ENCODE data around the gene ARAP2.

Gene ARAP2

GRCh38 chr4:36026348-36026880 lies 217.9 kb downstream of the ARAP2 start:
- H3K4me3 ChIP-seq (ENCODE audit: low read depth, low read length) = no peak overlapping the region
- TF ChIP-seq, protein P1, sequence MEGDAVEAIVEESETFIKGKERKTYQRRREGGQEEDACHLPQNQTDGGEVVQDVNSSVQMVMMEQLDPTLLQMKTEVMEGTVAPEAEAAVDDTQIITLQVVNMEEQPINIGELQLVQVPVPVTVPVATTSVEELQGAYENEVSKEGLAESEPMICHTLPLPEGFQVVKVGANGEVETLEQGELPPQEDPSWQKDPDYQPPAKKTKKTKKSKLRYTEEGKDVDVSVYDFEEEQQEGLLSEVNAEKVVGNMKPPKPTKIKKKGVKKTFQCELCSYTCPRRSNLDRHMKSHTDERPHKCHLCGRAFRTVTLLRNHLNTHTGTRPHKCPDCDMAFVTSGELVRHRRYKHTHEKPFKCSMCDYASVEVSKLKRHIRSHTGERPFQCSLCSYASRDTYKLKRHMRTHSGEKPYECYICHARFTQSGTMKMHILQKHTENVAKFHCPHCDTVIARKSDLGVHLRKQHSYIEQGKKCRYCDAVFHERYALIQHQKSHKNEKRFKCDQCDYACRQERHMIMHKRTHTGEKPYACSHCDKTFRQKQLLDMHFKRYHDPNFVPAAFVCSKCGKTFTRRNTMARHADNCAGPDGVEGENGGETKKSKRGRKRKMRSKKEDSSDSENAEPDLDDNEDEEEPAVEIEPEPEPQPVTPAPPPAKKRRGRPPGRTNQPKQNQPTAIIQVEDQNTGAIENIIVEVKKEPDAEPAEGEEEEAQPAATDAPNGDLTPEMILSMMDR (IDR thresholded peaks at IDR 0.05; ENCODE audit: control insufficient read depth, extremely low read depth, insufficient read depth) = no peak
- no peak for DNase-seq (ENCODE audit: low read depth)

DNA sequence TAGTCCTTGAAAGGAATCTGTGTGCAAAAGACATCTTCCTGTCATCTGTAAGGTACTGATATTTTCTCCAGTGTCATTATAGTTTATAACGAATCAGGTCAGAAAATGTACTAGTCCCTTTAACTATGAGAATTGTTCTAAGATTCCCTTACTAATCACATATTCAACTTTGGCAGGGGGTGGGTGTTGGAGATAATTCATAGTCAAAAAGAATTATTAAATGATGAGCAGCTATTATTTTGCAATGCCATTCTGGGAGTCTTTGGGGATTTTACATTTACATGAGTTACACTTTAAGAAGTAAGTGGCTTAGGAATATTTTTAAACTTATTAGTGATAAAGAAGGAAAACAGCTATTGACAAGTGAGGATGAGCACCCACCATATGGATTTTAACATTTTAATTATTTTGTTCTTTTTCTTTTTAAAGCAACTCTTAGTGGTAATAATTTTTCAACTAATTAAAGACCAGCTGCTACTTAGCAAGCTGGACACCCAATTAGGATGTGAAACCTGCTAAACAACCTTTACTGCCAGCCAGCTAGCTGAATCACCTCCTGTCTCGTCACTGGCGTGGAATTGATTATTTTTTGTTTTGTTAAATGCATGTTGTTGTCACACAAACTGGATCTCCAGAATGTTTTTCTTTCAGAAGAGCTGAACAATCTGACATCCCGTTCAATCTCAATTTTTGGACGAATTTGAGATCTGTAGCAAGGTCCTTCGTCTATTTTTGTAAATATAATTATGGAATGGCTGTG lies 219.2 kb downstream of the ARAP2 start:
- DNase-seq (ENCODE audit: low read depth) = no peak
- H3K4me3 ChIP-seq (ENCODE audit: low read depth, low read length) = no peak overlapping the region
- TF ChIP-seq, protein P1 (IDR thresholded peaks at IDR 0.05; ENCODE audit: control insufficient read depth, extremely low read depth, insufficient read depth) = no peak

GRCh38 chr4:36020351-36020750 lies 224.0 kb downstream of the ARAP2 start:
- no peak overlapping the region for H3K4me3 ChIP-seq (ENCODE audit: low read depth, low read length)
- TF ChIP-seq, protein P1 (IDR thresholded peaks at IDR 0.05; ENCODE audit: control insufficient read depth, extremely low read depth, insufficient read depth) = no peak
- no peak for DNase-seq (ENCODE audit: low read depth)

All from LNCaP clone FGC (cell line).